Kidney (tissue), 14 donors: ENCODE results near the gene SLC16A6. TPM values are rescaled to one million over a fixed set of nuclear protein-coding genes. Genes with fewer than 3 reads are reported as not detected.

ENCODE experiments used
- DNase-seq, 5 donors: peaks; one replicate each; pipeline ENCODE4 v3.0.0-alpha.2; 2013 to 2020
- FAIRE-seq: peaks from 2 replicates; lab custom pipeline; 2012; peaks lifted over from hg19 to GRCh38; lab: Jason Lieb, UNC
- H3K27ac ChIP-seq, 2 donors: one replicate each; pipeline ENCODE4 v1.7.0; 2013; ENCODE audit warnings: low read depth in 2 of 2, low read length in 2 of 2, inconsistent platforms in 1 of 2
- H3K27me3 ChIP-seq: one replicate; pipeline ENCODE4 v1.7.1; 2013; ENCODE audit warnings: low read length, inconsistent platforms; ENCODE audit not compliant: control insufficient read depth, insufficient read depth
- H3K36me3 ChIP-seq, 3 donors: one replicate each; pipeline versions ENCODE4 v1.7.0 to v1.7.1; 2013; ENCODE audit warnings: low read length in 3 of 3, control low read depth in 1 of 3, inconsistent platforms in 1 of 3; ENCODE audit not compliant: insufficient read depth in 3 of 3, control insufficient read depth in 2 of 3
- H3K4me1 ChIP-seq, 3 donors: one replicate each; pipeline versions ENCODE4 v1.7.0 to v1.7.1; 2013; ENCODE audit warnings: low read length in 3 of 3, inconsistent platforms in 1 of 3, low read depth in 1 of 3; ENCODE audit not compliant: control insufficient read depth in 2 of 3, insufficient read depth in 2 of 3
- H3K4me3 ChIP-seq, 3 donors: one replicate each; pipeline versions ENCODE4 v1.7.0 to v1.8.1; 2013; ENCODE audit warnings: low read length in 3 of 3, control low read depth in 1 of 3, inconsistent platforms in 1 of 3
- H3K9ac ChIP-seq, 3 donors: one replicate each; pipeline versions ENCODE4 v1.7.0 to v1.7.1; 2013; ENCODE audit warnings: low read length in 3 of 3, control low read depth in 1 of 3, inconsistent platforms in 1 of 3
- H3K9me3 ChIP-seq, 3 donors: one replicate each; pipeline versions ENCODE4 v1.7.0 to v1.7.1; 2013; ENCODE audit warnings: low read length in 3 of 3, control low read depth in 1 of 3, inconsistent platforms in 1 of 3; ENCODE audit not compliant: control insufficient read depth in 2 of 3, insufficient read depth in 1 of 3
- intact Hi-C: fragments of 100-400 bp; cut with DNase I; formaldehyde crosslinking; loops from one replicate; pipeline ENCODE4 v1.11.1; 2022
- polyA plus RNA-seq: library from polyadenylated mRNA; stranded (reverse); fragments of 350-450 nt; fragmentation: Illumina TruSeq; extraction: RNeasy Lipid Tissue Mini Kit (QIAGEN cat#74804); gene quantifications from one replicate; pipeline ENCODE4 v1.2.3, GENCODE V29; 2014; ENCODE audit warnings: low read depth, low replicate concordance; ENCODE audit not compliant: insufficient read depth
- total RNA-seq: library from RNA; stranded (reverse); fragmentation: NEBNext Ultra II Directional; extraction: Animal tissue kit (Norgen Biotek cat#: 25700); gene quantifications from one replicate; pipeline ENCODE4 v1.2.1, GENCODE V29; 2021
- TF ChIP-seq, protein P1 (sequence below): IDR thresholded peaks from 3 replicates; pipeline ENCODE4 v1.5.1; 2012; ENCODE audit warnings: mild to moderate bottlenecking, moderate library complexity, borderline replicate concordance; ENCODE audit not compliant: insufficient read depth; ENCODE audit errors: extremely low read depth
- donor health status: control.
- donor health status: control.
- donor health status: control.
- donor health status: control.
- donor health status: control.
- donor health status: DM: yes; HTN: yes; CAD: no.
- donor health status: Normal renal cell carcinoma (clear cell type).

The SLC16A6 gene
- total and polyA plus RNA-seq, 2 donors from 2014 or later = 0.82 to 3.6 TPM

DNA sequence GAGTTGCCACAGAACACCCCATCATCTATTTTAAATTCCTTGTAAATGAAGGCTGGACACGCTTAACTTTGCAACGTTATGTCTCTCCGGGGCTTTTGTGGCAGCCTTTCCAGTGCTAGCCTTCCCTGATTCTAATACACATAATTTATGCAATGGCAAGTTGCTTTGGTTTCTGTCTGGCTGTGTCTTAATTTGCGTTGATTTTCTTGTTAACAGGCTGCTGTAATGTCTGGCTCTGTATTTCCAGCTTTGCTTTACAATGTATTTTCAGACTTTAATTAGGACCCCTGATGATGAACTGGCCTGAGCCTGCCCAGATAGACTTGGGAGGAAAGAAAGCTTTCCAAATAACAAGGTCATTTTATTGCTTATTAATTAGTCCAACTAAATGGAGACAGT lies 30.6 kb upstream of the SLC16A6 start:
- intact Hi-C loops = no loop called here
- Histone ChIP-seq H3K36me3 (no peaks in the 10 kb centered on the region), H3K27me3 (no peaks in the 10 kb centered on the region), H3K27ac (no peak overlapping the region), H3K4me1 (no peaks in the 10 kb centered on the region), H3K9ac (no peak overlapping the region), H3K4me3 (no peak overlapping the region), H3K9me3 (no peaks in the 10 kb centered on the region)
- FAIRE-seq (no peak), DNase-seq (no peak)
- TF ChIP-seq, protein P1, sequence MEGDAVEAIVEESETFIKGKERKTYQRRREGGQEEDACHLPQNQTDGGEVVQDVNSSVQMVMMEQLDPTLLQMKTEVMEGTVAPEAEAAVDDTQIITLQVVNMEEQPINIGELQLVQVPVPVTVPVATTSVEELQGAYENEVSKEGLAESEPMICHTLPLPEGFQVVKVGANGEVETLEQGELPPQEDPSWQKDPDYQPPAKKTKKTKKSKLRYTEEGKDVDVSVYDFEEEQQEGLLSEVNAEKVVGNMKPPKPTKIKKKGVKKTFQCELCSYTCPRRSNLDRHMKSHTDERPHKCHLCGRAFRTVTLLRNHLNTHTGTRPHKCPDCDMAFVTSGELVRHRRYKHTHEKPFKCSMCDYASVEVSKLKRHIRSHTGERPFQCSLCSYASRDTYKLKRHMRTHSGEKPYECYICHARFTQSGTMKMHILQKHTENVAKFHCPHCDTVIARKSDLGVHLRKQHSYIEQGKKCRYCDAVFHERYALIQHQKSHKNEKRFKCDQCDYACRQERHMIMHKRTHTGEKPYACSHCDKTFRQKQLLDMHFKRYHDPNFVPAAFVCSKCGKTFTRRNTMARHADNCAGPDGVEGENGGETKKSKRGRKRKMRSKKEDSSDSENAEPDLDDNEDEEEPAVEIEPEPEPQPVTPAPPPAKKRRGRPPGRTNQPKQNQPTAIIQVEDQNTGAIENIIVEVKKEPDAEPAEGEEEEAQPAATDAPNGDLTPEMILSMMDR = no peak

- Histone ChIP-seq H3K9me3 (no peaks in the 10 kb centered on the region), H3K27ac (no peak overlapping the region), H3K27me3 (no peaks in the 10 kb centered on the region), H3K9ac (no peak overlapping the region), H3K36me3 (no peaks in the 10 kb centered on the region), H3K4me3 (no peak overlapping the region), H3K4me1 (no peaks in the 10 kb centered on the region)
- FAIRE-seq (no peak), DNase-seq (no peak)
- TF ChIP-seq, protein P1 = no peak
- intact Hi-C loops = no loop called here
These were observed 30.1 kb upstream of the SLC16A6 start for GRCh38 chr17:68320943-68321555.

DNA sequence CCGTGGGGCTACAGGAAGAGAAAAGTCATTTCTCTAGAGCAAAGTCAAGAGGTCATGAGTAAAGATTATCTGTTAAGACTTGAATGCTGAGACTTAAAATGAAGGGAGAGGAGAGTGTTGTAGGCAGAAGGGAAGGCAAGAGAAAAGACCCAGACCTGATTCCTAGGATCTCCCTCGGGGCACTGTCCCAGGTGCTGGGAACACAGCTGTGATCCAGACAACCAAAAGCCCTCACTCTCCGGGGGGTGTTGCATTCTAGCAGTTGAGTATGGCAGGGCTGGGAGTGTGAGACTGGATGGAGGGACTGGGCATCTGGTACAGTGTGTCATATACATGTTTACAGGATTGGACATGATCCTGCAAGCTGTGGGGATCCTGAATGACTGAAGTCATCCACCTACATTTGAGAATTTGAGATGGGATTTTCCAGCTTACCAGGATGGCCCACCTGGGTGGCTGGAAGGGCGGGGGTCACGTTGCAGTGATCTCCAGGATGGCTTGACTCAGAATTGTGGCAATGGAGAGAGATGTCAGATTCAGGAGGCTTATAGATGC lies 29.5 kb upstream of the SLC16A6 start:
- Histone ChIP-seq H3K27ac (no peak overlapping the region), H3K9ac (no peak overlapping the region), H3K27me3 (no peaks in the 10 kb centered on the region), H3K4me3 (no peak overlapping the region), H3K4me1 (no peaks in the 10 kb centered on the region), H3K9me3 (no peaks in the 10 kb centered on the region), H3K36me3 (no peaks in the 10 kb centered on the region)
- FAIRE-seq (no peak), DNase-seq (no peak)
- TF ChIP-seq, protein P1 = no peak
- intact Hi-C loops = no loop called here
